SK-N-SH (cell line): ENCODE data around the gene C19orf81. TPM values are rescaled to one million over a fixed set of nuclear protein-coding genes. Genes with fewer than 3 reads are reported as not detected.
A peak's percentile ranks its signal among the peaks of the same experiment; 100 is the strongest.

Experiments
- CTCF ChIA-PET: fragments of 300-600, 350-600 bp; formaldehyde crosslinking; extraction: SDS; loops from one replicate; lab custom pipeline; 2021; lab: Yijun Ruan, JAX
- POLR2A ChIA-PET: fragments of 350-600 bp; sonication (Branson Sonifier 250); formaldehyde crosslinking; extraction: SDS; loops from one replicate; lab custom pipeline; 2020; ENCODE audit warnings: antibody characterized with exemption, inconsistent platforms; lab: Yijun Ruan, JAX
- DNase-seq: peaks from one replicate; pipeline ENCODE4 v3.0.0; 2012
- H2AFZ ChIP-seq: fragments of 200-600 bp; sonication (generic); 2 replicates; pipeline ENCODE4 v1.8.1; 2016; ENCODE audit warnings: antibody characterized with exemption, mild to moderate bottlenecking, low read depth
- H3F3A ChIP-seq: fragments of 200-600 bp; sonication (generic); replicated peaks from 2 replicates; pipeline ENCODE3; 2016; ENCODE audit warnings: antibody characterized with exemption, mild to moderate bottlenecking; ENCODE audit not compliant: insufficient read depth
- H3K27ac ChIP-seq, 2 experiments: fragments of 200-500 bp in 1 of 2; fragments of 200-600 bp in 1 of 2; sonication (Bioruptor generic) in 1 of 2; sonication (generic), shearing (Covaris generic) in 1 of 2; 2 replicates each; pipeline versions ENCODE4 v1.5.1 to v1.6.1; 2014 to 2016; ENCODE audit warnings: low read depth in 2 of 2, inconsistent platforms in 1 of 2, low read length in 1 of 2, mild to moderate bottlenecking in 1 of 2, mixed read lengths in 1 of 2
- H3K27me3 ChIP-seq: fragments of 200-600 bp; sonication (generic), shearing (Covaris generic); 2 replicates; pipeline ENCODE4 v1.6.1; 2016; ENCODE audit warnings: mixed run types; ENCODE audit not compliant: insufficient read depth
- H3K36me3 ChIP-seq, 2 experiments: fragments of 200-500 bp in 1 of 2; fragments of 200-600 bp in 1 of 2; sonication (Bioruptor generic) in 1 of 2; sonication (generic) in 1 of 2; replicated peaks in 1 of 2; 2 replicates each; pipeline versions ENCODE3 to v1.5.1; 2014 to 2016; ENCODE audit warnings: low read length in 1 of 2, mild to moderate bottlenecking in 1 of 2; ENCODE audit not compliant: insufficient read depth in 2 of 2, control insufficient read depth in 1 of 2
- H3K4me1 ChIP-seq, 2 experiments: fragments of 200-500 bp in 1 of 2; fragments of 200-600 bp in 1 of 2; sonication (Bioruptor generic) in 1 of 2; sonication (generic), shearing (Covaris generic) in 1 of 2; 2 replicates each; pipeline versions ENCODE4 v1.5.1 to v1.6.1; 2014 to 2016; ENCODE audit warnings: low read depth in 1 of 2, low read length in 1 of 2, mixed run types in 1 of 2; ENCODE audit not compliant: insufficient read depth in 2 of 2, control insufficient read depth in 1 of 2
- H3K4me2 ChIP-seq: fragments of 200-600 bp; sonication (generic), shearing (Covaris generic); 2 replicates; pipeline ENCODE4 v1.6.1; 2017; ENCODE audit warnings: mixed run types
- H3K4me3 ChIP-seq, 2 experiments: fragments of 200-500 bp in 1 of 2; fragments of 200-600 bp in 1 of 2; sonication (Bioruptor generic) in 1 of 2; sonication (generic), shearing (Covaris generic) in 1 of 2; 2 replicates each; pipeline versions ENCODE4 v1.5.1 to v1.8.1; 2014 to 2016; ENCODE audit warnings: low read depth in 2 of 2, inconsistent platforms in 1 of 2, low read length in 1 of 2, mild to moderate bottlenecking in 1 of 2, mixed read lengths in 1 of 2, moderate library complexity in 1 of 2
- H3K79me2 ChIP-seq: fragments of 200-600 bp; sonication (generic); 2 replicates; pipeline ENCODE4 v1.8.1; 2017; ENCODE audit warnings: mild to moderate bottlenecking; ENCODE audit not compliant: insufficient read depth
- H3K9ac ChIP-seq: fragments of 200-600 bp; sonication (generic); 2 replicates; pipeline ENCODE4 v1.6.1; 2017; ENCODE audit warnings: mixed run types
- H3K9me2 ChIP-seq: fragments of 200-600 bp; sonication (generic); 2 replicates; pipeline ENCODE4 v1.6.1; 2017; ENCODE audit warnings: mixed run types
- H3K9me3 ChIP-seq: fragments of 200-600 bp; sonication (generic); 2 replicates; pipeline ENCODE4 v1.6.1; 2017; ENCODE audit warnings: mixed run types, mild to moderate bottlenecking, moderate library complexity
- H4K20me1 ChIP-seq: fragments of 200-600 bp; sonication (generic); 2 replicates; pipeline ENCODE4 v1.6.1; 2017; ENCODE audit warnings: mild to moderate bottlenecking, mixed run types; ENCODE audit not compliant: insufficient read depth
- CTCF ChIP-seq: fragments of 200-600 bp; sonication (generic); IDR thresholded peaks from 2 replicates; pipeline ENCODE4 v1.6.1; 2017; ENCODE audit warnings: antibody characterized with exemption, mild to moderate bottlenecking, moderate library complexity
- ELF1 ChIP-seq: IDR thresholded peaks from 2 replicates; pipeline ENCODE4 v1.4.0; 2012
- EZH2phosphoT487 ChIP-seq: fragments of 200-600 bp; sonication (generic); IDR thresholded peaks from 2 replicates; pipeline ENCODE4 v1.6.1; 2017; ENCODE audit warnings: low read depth, mixed run types, mild to moderate bottlenecking, antibody characterized with exemption, moderate library complexity, borderline replicate concordance
- FOSL2 ChIP-seq: IDR thresholded peaks from 2 replicates; pipeline ENCODE4 v1.4.0; 2012; ENCODE audit warnings: low read depth, mild to moderate bottlenecking, moderate library complexity, borderline replicate concordance
- FOXJ3 ChIP-seq: sonication (generic); formaldehyde crosslinking; IDR thresholded peaks from 2 replicates; pipeline ENCODE4 v1.5.1; 2020; ENCODE audit warnings: mild to moderate bottlenecking, missing genetic modification reagents
- GATA2 ChIP-seq: sonication (generic); formaldehyde crosslinking; IDR thresholded peaks from 2 replicates; pipeline ENCODE4 v1.5.0; 2020; ENCODE audit warnings: mild to moderate bottlenecking, missing genetic modification reagents
- IRF3 ChIP-seq: fragments of 150-350 bp; IDR thresholded peaks from 2 replicates; pipeline ENCODE4 v1.6.1; 2016; ENCODE audit warnings: mild to moderate bottlenecking, low read depth, low read length
- JUND ChIP-seq: IDR thresholded peaks from 2 replicates; pipeline ENCODE4 v1.4.0; 2012
- RAD21 ChIP-seq: IDR thresholded peaks from 2 replicates; pipeline ENCODE4 v1.6.1; 2012; ENCODE audit warnings: mild to moderate bottlenecking, low read length
- RCOR1 ChIP-seq: fragments of 150-350 bp; IDR thresholded peaks from 2 replicates; pipeline ENCODE4 v1.6.1; 2017; ENCODE audit warnings: antibody characterized with exemption, low read length
- REST ChIP-seq: IDR thresholded peaks from 2 replicates; pipeline ENCODE4 v1.6.1; 2012; ENCODE audit warnings: mild to moderate bottlenecking, low read depth, low read length, moderate library complexity
- SIN3A ChIP-seq: IDR thresholded peaks from 2 replicates; pipeline ENCODE4 v1.6.1; 2012; ENCODE audit warnings: low read depth, mild to moderate bottlenecking, low read length, moderate library complexity, borderline replicate concordance
- SMC3 ChIP-seq: IDR thresholded peaks from 2 replicates; pipeline ENCODE4 v1.6.1; 2012; ENCODE audit warnings: low read depth, low read length, improper control_type of control experiment
- TAF1 ChIP-seq: IDR thresholded peaks from 2 replicates; pipeline ENCODE4 v1.6.1; 2012; ENCODE audit warnings: low read depth, mild to moderate bottlenecking, low read length, moderate library complexity, borderline replicate concordance
- TEAD4 ChIP-seq: IDR thresholded peaks from 2 replicates; pipeline ENCODE4 v1.4.0; 2012; ENCODE audit warnings: mild to moderate bottlenecking, borderline replicate concordance; ENCODE audit not compliant: insufficient read depth
- YY1 ChIP-seq: IDR thresholded peaks from 2 replicates; pipeline ENCODE4 v1.4.0; 2012; ENCODE audit warnings: low read depth, mild to moderate bottlenecking
- WGBS: methylation state at CpG from one replicate; pipeline ENCODE4 v1.1.6; 2017; ENCODE audit warnings: low lambda C conversion rate; 5-methylcytosine and 5-hydroxymethylcytosine counted together
- polyA plus RNA-seq, 3 experiments: library from polyadenylated mRNA; depleted of rRNA; stranded (reverse); fragments of >200 nt; gene quantifications; 2 replicates each; pipeline ENCODE4 v1.2.3, GENCODE V29; 2012

C19orf81 gene
- polyA plus RNA-seq, 1 of the 3 experiments (the other 2 are of a cell fraction) = 5.7 TPM

GRCh38 chr19:50705422-50706019, 56.3 kb downstream of the C19orf81 start:
- no peaks in the 10 kb centered on the region for H3K9me3 ChIP-seq
- no peaks in the 10 kb centered on the region for H3K36me3 ChIP-seq
- H3K4me1 ChIP-seq = no peaks in the 10 kb centered on the region
- ChIA-PET CTCF (interaction anchor here (0.6 to 4.5 kb wide), 17 partner anchors 9 to 338 kb away, joined by 3 to 87 read pairs (median 3); partner anchors contain the start of gene CLEC11A), POLR2A (interaction anchor here (0.6 kb wide), 1 partner anchor 10 kb away, joined by 3 read pairs; no protein-coding TSS in a partner anchor)
- no peak overlapping the region for H3K9ac ChIP-seq
- H3K27ac ChIP-seq = no peak overlapping the region
- no peak overlapping the region; a peak in 1 of 4 replicates for H3K4me3 ChIP-seq
- TF ChIP-seq SMC3 = peak; percentile 75
- no peak for TF ChIP-seq SIN3A
- TF ChIP-seq TEAD4 = no peak
- peak; percentile 75 for TF ChIP-seq RAD21
- TF ChIP-seq CTCF = peak; percentile 75
- no peaks in the 10 kb centered on the region for H3K79me2 ChIP-seq
- H4K20me1 ChIP-seq = no peaks in the 10 kb centered on the region
- peak; percentile 87 for DNase-seq
- no peak overlapping the region for H3K4me2 ChIP-seq
- 37% methylated on average over 9 of the region's 9 CpGs for WGBS
- no peaks in the 10 kb centered on the region for H3K27me3 ChIP-seq
- no peaks in the 10 kb centered on the region for H3K9me2 ChIP-seq
- H2AFZ ChIP-seq = no peak overlapping the region
- H3F3A ChIP-seq = no peaks in the 10 kb centered on the region

GRCh38 chr19:50706387-50706786, 57.1 kb downstream of the C19orf81 start:
- Histone ChIP-seq H3K79me2 (no peaks in the 10 kb centered on the region), H3K9me2 (no peaks in the 10 kb centered on the region), H3K4me2 (no peak overlapping the region), H3K9me3 (no peaks in the 10 kb centered on the region), H3F3A (no peaks in the 10 kb centered on the region), H3K27ac (no peak overlapping the region), H3K36me3 (no peaks in the 10 kb centered on the region), H4K20me1 (no peaks in the 10 kb centered on the region), H3K4me3 (no peak overlapping the region), H3K4me1 (no peaks in the 10 kb centered on the region), H3K27me3 (no peaks in the 10 kb centered on the region), H3K9ac (no peak overlapping the region), H2AFZ (no peak overlapping the region)
- 51% methylated on average over 5 of the region's 5 CpGs for WGBS
- POLR2A ChIA-PET = no interaction called here
- no peak for DNase-seq
- CTCF ChIA-PET = interaction anchor here (0.9 to 3.7 kb wide), 4 partner anchors 11 to 168 kb away, joined by 3 to 40 read pairs (median 4); partner anchors contain the start of gene CLEC11A
- TF ChIP-seq TAF1 (no peak), REST (no peak), SMC3 (no peak), GATA2 (CRISPR knock-in tag) (no peak), FOSL2 (no peak), RCOR1 (no peak), FOXJ3 (CRISPR knock-in tag) (no peak), JUND (no peak), IRF3 (no peak), YY1 (no peak), CTCF (no peak), EZH2phosphoT487 (no peak), TEAD4 (no peak), ELF1 (no peak)
